Bronchial epithelial cell (primary cell): ENCODE data around the gene DUSP6. TPM values are rescaled to one million over a fixed set of nuclear protein-coding genes. Genes with fewer than 3 reads are reported as not detected.

ENCODE experiments used
- DNase-seq: peaks from one replicate; pipeline ENCODE4 v3.0.0-alpha.2; 2010; ENCODE audit warnings: low read depth
- FAIRE-seq: peaks from 2 replicates; lab custom pipeline; 2011; peaks lifted over from hg19 to GRCh38; lab: Jason Lieb, UNC
- H3K27me3 ChIP-seq: 2 replicates; pipeline ENCODE4 v1.5.1; 2011; ENCODE audit warnings: low read length; ENCODE audit not compliant: control insufficient read depth, insufficient read depth
- H3K36me3 ChIP-seq: 2 replicates; pipeline ENCODE4 v1.5.1; 2011; ENCODE audit warnings: low read length; ENCODE audit not compliant: control insufficient read depth, insufficient read depth
- H3K4me3 ChIP-seq: 2 replicates; pipeline ENCODE4 v1.5.1; 2011; ENCODE audit warnings: mild to moderate bottlenecking, low read depth, low read length, control low read depth
- CTCF ChIP-seq: IDR thresholded peaks from 2 replicates; pipeline ENCODE4 v1.5.1; 2011; ENCODE audit warnings: mild to moderate bottlenecking, moderate library complexity, low read length, control low read depth, inconsistent platforms; ENCODE audit not compliant: insufficient read depth, severe bottlenecking
- total RNA-seq: library from RNA; depleted of rRNA; stranded (reverse); fragments of >200 nt; gene quantifications from 2 replicates; pipeline ENCODE4 v1.2.1, GENCODE V29; 2014

DUSP6 gene
- total RNA-seq, 1 donor from 2014 or later = 149 TPM

- no peak for TF ChIP-seq CTCF
Observed at GRCh38 chr12:89352242-89352491, 134 bp downstream of the DUSP6 start.

GRCh38 chr12:89351489-89352241 lies 636 bp downstream of the DUSP6 start:
- no peak for TF ChIP-seq CTCF
- Histone ChIP-seq H3K4me3 (peak overlapping the region; percentile 75), H3K36me3 (peaks cover 1% of the 10 kb centered on the region), H3K27me3 (no peaks in the 10 kb centered on the region)
- FAIRE-seq = no peak
- no peak for DNase-seq

More at GRCh38 chr12:89352242-89352491, 134 bp downstream of the DUSP6 start:
- Histone ChIP-seq H3K27me3 (no peaks in the 10 kb centered on the region), H3K4me3 (peak overlapping the region; percentile 75), H3K36me3 (peaks cover 1% of the 10 kb centered on the region)
- FAIRE-seq (no peak), DNase-seq (no peak)

GRCh38 chr12:89350630-89351488 lies 1.4 kb downstream of the DUSP6 start:
- no peak for TF ChIP-seq CTCF
- DNase-seq = no peak
- no peaks in the 10 kb centered on the region for H3K27me3 ChIP-seq
- FAIRE-seq = no peak
- H3K36me3 ChIP-seq = peaks cover 1% of the 10 kb centered on the region
- peak overlapping the region; percentile 75 for H3K4me3 ChIP-seq

GRCh38 chr12:89350260-89350629 lies 2.1 kb downstream of the DUSP6 start:
- TF ChIP-seq CTCF = no peak
- FAIRE-seq (no peak), DNase-seq (no peak)
- Histone ChIP-seq H3K27me3 (no peaks in the 10 kb centered on the region), H3K36me3 (peaks cover 1% of the 10 kb centered on the region), H3K4me3 (peak overlapping the region; percentile 75)

- H3K36me3 ChIP-seq = peaks cover 1% of the 10 kb centered on the region
- H3K27me3 ChIP-seq = no peaks in the 10 kb centered on the region
- H3K4me3 ChIP-seq = peak overlapping the region; percentile 75
- FAIRE-seq (no peak), DNase-seq (peak; percentile 54)
- no peak for TF ChIP-seq CTCF
Observed at GRCh38 chr12:89349814-89350213, 2.5 kb downstream of the DUSP6 start.
